GM21576 (cell line): ENCODE data around the gene ZNF804B.

ENCODE experiments used
- ATAC-seq: cut with Tn5 transposase; IDR thresholded peaks from one replicate; pipeline ENCODE4 v1.9.1; 2021; ENCODE audit warnings: mild to moderate bottlenecking, moderate library complexity; ENCODE audit not compliant: unreplicated experiment

ZNF804B gene

GRCh38 chr7:88759230-88760135, at the start of gene ZNF804B:
TSS of gene ZNF804B (plus strand) at chr7:88759700. CDS start at chr7:88759977, 277 bp downstream.
- ATAC-seq, result no peak

GRCh38 chr7:88735920-88736319, 23.6 kb upstream of the ZNF804B start:
- ATAC-seq, result no peak

GRCh38 chr7:88737632-88738031, 21.9 kb upstream of the ZNF804B start:
- ATAC-seq, result no peak

- ATAC-seq, result no peak
Observed at GRCh38 chr7:88746126-88746525, 13.4 kb upstream of the ZNF804B start.

- ATAC-seq, result no peak
Observed at GRCh38 chr7:88756802-88757201, 2.7 kb upstream of the ZNF804B start.

- no peak for ATAC-seq
Observed at GRCh38 chr7:88757371-88757770, 2.1 kb upstream of the ZNF804B start.

- ATAC-seq, result no peak
Observed at GRCh38 chr7:88758381-88759229, 895 bp upstream of the ZNF804B start.

- ATAC-seq, result no peak
Observed at GRCh38 chr7:88760136-88760515, 626 bp downstream of the ZNF804B start.

GRCh38 chr7:88761779-88762178, 2.3 kb downstream of the ZNF804B start:
- ATAC-seq, result no peak

- no peak for ATAC-seq
Observed at GRCh38 chr7:88771417-88771816, 11.9 kb downstream of the ZNF804B start.

GRCh38 chr7:88772776-88773175, 13.3 kb downstream of the ZNF804B start:
- no peak for ATAC-seq

- ATAC-seq, result no peak
Observed at GRCh38 chr7:88775838-88776237, 16.3 kb downstream of the ZNF804B start.

- no peak for ATAC-seq
Observed at GRCh38 chr7:88787777-88788176, 28.3 kb downstream of the ZNF804B start.

- peak; percentile 55 for ATAC-seq
Observed at GRCh38 chr7:88789480-88790064, 30.1 kb downstream of the ZNF804B start.

- ATAC-seq, result no peak
Observed at GRCh38 chr7:88791891-88792290, 32.4 kb downstream of the ZNF804B start.

- ATAC-seq, result no peak
Observed at GRCh38 chr7:88792361-88792760, 32.9 kb downstream of the ZNF804B start.

GRCh38 chr7:88795553-88795952, 36.1 kb downstream of the ZNF804B start, which contains the start of gene TEX47:
TSS of gene TEX47 (minus strand) at chr7:88795737. CDS start at chr7:88794942, 795 bp downstream.
- no peak for ATAC-seq

GRCh38 chr7:88801046-88801445, 41.5 kb downstream of the ZNF804B start:
- no peak for ATAC-seq

GRCh38 chr7:88806280-88807037, 47.0 kb downstream of the ZNF804B start:
- ATAC-seq, result no peak

- ATAC-seq, result no peak
Observed at GRCh38 chr7:88818552-88818951, 59.1 kb downstream of the ZNF804B start.

GRCh38 chr7:88826222-88826621, 66.7 kb downstream of the ZNF804B start:
- ATAC-seq, result peak; percentile 53
